K562 (cell line): ENCODE results near the gene OOSP1. TPM values are rescaled to one million over a fixed set of nuclear protein-coding genes. Genes with fewer than 3 reads are reported as not detected.

Source experiments
- HDAC2 ChIP-seq: fragments of 450-650 bp; IDR thresholded peaks from 2 replicates; pipeline ENCODE4 v1.6.1; 2016; ENCODE audit warnings: mild to moderate bottlenecking
- KDM2B ChIP-seq: fragments of 250-450 bp; sonication (Bioruptor Pico); IDR thresholded peaks from 2 replicates; pipeline ENCODE4 v1.8.0; 2021; ENCODE audit warnings: mild to moderate bottlenecking, moderate library complexity
- ZNF282 ChIP-seq: sonication (generic); formaldehyde crosslinking; IDR thresholded peaks from 2 replicates; pipeline ENCODE4 v1.8.1; 2023; ENCODE audit warnings: missing genetic modification reagents
- ZNF3 ChIP-seq: fragments of 250-450 bp; sonication (Bioruptor Pico); IDR thresholded peaks from 2 replicates; pipeline ENCODE4 v1.5.0; 2021; ENCODE audit warnings: mild to moderate bottlenecking, moderate library complexity
- ZNF316 ChIP-seq: fragments of 450-650 bp; IDR thresholded peaks from 2 replicates; pipeline ENCODE4 v1.6.1; 2016
- polyA plus RNA-seq, 8 experiments: library from polyadenylated mRNA; depleted of rRNA in 4 of 8; stranded (reverse) in 5 of 8; unstranded in 3 of 8; fragments of >200 nt; fragmentation: Nextera tagmentation in 2 of 8; fragmentation: Illumina TruSeq in 1 of 8; extraction: Ambion mirVana in 2 of 8; extraction: Trizol in 1 of 8; gene quantifications; 2 replicates each; pipeline versions ENCODE4 v1.2.1 to v1.2.3, GENCODE V29; 2011 to 2014; ENCODE audit warnings: inconsistent platforms in 1 of 8, missing spikeins in 1 of 8
- total RNA-seq, 7 experiments: library from RNA; depleted of rRNA in 6 of 7; stranded (reverse); fragments of >200 nt in 6 of 7; fragmentation: Illumina TruSeq in 2 of 7; extraction: Trizol in 2 of 7; gene quantifications; 2 replicates each; pipeline versions ENCODE4 v1.2.1 to v1.2.3, GENCODE V29; 2011 to 2021; ENCODE audit warnings: low replicate concordance in 1 of 7
- TF ChIP-seq, protein P1 (sequence below): fragments of 450-650 bp; IDR thresholded peaks from 2 replicates; pipeline ENCODE4 v1.6.1; 2016
- TF ChIP-seq, protein P2 (sequence below): sonication (generic); formaldehyde crosslinking; IDR thresholded peaks from 2 replicates; pipeline ENCODE4 v1.8.0; 2022; ENCODE audit warnings: mild to moderate bottlenecking, missing genetic modification reagents
- TF ChIP-seq, protein P3 (sequence below): fragments of 200-800 bp; sonication (Bioruptor generic); IDR thresholded peaks from 2 replicates; pipeline ENCODE4 v1.6.1; 2017; ENCODE audit warnings: missing genetic modification characterization, missing compliant biosample characterization
- TF ChIP-seq, protein P4 (sequence below): IDR thresholded peaks from 2 replicates; pipeline ENCODE4 v1.6.1; 2011; ENCODE audit warnings: borderline replicate concordance, low read depth, mild to moderate bottlenecking, moderate library complexity, low read length; ENCODE audit not compliant: insufficient read depth, poor library complexity, severe bottlenecking
- TF ChIP-seq, protein P5 (sequence below): fragments of 450-650 bp; formaldehyde crosslinking; IDR thresholded peaks from 2 replicates; pipeline ENCODE4 v1.4.0; 2022; ENCODE audit warnings: missing genetic modification characterization
- TF ChIP-seq, protein P6 (sequence below): fragments of 250-450 bp; sonication (Bioruptor Pico); IDR thresholded peaks from 2 replicates; pipeline ENCODE4 v1.4.0; 2020

OOSP1 gene
- total and polyA plus RNA-seq, 9 of the 15 experiments (the other 6 are each of a cell fraction or from before 2014, with no cell fraction given): 0.14 to 3.0 (median 0.61) TPM

DNA sequence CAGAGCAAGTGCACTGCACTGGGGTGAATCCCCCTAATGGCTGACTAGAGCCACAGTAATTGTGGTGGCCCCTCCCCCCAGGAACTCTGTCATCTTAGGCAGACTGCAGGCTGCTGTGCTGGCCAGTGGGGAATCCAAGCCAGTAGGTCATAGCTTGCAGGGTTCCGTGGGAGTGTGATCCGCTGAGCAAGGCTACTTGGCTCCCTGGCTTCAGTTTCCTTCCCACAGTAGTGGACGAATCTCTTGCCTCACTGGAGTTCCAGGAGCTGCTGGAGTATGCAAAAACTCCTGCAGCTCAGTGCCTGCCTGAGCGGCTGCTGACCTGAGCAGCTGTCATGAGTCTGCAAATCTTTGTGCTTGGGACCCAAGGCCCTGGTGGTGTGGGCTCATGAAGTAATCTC, 46.5 kb upstream of the OOSP1 start (continued):
- TF ChIP-seq, protein P1, sequence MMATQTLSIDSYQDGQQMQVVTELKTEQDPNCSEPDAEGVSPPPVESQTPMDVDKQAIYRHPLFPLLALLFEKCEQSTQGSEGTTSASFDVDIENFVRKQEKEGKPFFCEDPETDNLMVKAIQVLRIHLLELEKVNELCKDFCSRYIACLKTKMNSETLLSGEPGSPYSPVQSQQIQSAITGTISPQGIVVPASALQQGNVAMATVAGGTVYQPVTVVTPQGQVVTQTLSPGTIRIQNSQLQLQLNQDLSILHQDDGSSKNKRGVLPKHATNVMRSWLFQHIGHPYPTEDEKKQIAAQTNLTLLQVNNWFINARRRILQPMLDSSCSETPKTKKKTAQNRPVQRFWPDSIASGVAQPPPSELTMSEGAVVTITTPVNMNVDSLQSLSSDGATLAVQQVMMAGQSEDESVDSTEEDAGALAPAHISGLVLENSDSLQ: peak; percentile 59; the same call in 1 of the 2 replicates
- no peak for TF ChIP-seq ZNF282
- TF ChIP-seq, protein P2, sequence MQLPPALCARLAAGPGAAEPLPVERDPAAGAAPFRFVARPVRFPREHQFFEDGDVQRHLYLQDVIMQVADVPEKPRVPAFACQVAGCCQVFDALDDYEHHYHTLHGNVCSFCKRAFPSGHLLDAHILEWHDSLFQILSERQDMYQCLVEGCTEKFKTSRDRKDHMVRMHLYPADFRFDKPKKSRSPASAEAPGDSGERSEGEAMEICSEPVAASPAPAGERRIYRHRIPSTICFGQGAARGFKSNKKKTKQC (CRISPR knock-in tag): no peak
- TF ChIP-seq HDAC2: peak; percentile 61; the same call in 1 of the 2 replicates
- TF ChIP-seq, protein P3, sequence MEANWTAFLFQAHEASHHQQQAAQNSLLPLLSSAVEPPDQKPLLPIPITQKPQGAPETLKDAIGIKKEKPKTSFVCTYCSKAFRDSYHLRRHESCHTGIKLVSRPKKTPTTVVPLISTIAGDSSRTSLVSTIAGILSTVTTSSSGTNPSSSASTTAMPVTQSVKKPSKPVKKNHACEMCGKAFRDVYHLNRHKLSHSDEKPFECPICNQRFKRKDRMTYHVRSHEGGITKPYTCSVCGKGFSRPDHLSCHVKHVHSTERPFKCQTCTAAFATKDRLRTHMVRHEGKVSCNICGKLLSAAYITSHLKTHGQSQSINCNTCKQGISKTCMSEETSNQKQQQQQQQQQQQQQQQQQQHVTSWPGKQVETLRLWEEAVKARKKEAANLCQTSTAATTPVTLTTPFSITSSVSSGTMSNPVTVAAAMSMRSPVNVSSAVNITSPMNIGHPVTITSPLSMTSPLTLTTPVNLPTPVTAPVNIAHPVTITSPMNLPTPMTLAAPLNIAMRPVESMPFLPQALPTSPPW (CRISPR knock-in tag): peak; percentile 9; the same call in 1 of the 2 replicates
- no peak for TF ChIP-seq ZNF3 (CRISPR knock-in tag)
- TF ChIP-seq, protein P4, sequence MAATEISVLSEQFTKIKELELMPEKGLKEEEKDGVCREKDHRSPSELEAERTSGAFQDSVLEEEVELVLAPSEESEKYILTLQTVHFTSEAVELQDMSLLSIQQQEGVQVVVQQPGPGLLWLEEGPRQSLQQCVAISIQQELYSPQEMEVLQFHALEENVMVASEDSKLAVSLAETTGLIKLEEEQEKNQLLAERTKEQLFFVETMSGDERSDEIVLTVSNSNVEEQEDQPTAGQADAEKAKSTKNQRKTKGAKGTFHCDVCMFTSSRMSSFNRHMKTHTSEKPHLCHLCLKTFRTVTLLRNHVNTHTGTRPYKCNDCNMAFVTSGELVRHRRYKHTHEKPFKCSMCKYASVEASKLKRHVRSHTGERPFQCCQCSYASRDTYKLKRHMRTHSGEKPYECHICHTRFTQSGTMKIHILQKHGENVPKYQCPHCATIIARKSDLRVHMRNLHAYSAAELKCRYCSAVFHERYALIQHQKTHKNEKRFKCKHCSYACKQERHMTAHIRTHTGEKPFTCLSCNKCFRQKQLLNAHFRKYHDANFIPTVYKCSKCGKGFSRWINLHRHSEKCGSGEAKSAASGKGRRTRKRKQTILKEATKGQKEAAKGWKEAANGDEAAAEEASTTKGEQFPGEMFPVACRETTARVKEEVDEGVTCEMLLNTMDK: no peak
- TF ChIP-seq, protein P5, sequence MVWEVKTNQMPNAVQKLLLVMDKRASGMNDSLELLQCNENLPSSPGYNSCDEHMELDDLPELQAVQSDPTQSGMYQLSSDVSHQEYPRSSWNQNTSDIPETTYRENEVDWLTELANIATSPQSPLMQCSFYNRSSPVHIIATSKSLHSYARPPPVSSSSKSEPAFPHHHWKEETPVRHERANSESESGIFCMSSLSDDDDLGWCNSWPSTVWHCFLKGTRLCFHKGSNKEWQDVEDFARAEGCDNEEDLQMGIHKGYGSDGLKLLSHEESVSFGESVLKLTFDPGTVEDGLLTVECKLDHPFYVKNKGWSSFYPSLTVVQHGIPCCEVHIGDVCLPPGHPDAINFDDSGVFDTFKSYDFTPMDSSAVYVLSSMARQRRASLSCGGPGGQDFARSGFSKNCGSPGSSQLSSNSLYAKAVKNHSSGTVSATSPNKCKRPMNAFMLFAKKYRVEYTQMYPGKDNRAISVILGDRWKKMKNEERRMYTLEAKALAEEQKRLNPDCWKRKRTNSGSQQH (CRISPR knock-in tag): no peak
- TF ChIP-seq, protein P6, sequence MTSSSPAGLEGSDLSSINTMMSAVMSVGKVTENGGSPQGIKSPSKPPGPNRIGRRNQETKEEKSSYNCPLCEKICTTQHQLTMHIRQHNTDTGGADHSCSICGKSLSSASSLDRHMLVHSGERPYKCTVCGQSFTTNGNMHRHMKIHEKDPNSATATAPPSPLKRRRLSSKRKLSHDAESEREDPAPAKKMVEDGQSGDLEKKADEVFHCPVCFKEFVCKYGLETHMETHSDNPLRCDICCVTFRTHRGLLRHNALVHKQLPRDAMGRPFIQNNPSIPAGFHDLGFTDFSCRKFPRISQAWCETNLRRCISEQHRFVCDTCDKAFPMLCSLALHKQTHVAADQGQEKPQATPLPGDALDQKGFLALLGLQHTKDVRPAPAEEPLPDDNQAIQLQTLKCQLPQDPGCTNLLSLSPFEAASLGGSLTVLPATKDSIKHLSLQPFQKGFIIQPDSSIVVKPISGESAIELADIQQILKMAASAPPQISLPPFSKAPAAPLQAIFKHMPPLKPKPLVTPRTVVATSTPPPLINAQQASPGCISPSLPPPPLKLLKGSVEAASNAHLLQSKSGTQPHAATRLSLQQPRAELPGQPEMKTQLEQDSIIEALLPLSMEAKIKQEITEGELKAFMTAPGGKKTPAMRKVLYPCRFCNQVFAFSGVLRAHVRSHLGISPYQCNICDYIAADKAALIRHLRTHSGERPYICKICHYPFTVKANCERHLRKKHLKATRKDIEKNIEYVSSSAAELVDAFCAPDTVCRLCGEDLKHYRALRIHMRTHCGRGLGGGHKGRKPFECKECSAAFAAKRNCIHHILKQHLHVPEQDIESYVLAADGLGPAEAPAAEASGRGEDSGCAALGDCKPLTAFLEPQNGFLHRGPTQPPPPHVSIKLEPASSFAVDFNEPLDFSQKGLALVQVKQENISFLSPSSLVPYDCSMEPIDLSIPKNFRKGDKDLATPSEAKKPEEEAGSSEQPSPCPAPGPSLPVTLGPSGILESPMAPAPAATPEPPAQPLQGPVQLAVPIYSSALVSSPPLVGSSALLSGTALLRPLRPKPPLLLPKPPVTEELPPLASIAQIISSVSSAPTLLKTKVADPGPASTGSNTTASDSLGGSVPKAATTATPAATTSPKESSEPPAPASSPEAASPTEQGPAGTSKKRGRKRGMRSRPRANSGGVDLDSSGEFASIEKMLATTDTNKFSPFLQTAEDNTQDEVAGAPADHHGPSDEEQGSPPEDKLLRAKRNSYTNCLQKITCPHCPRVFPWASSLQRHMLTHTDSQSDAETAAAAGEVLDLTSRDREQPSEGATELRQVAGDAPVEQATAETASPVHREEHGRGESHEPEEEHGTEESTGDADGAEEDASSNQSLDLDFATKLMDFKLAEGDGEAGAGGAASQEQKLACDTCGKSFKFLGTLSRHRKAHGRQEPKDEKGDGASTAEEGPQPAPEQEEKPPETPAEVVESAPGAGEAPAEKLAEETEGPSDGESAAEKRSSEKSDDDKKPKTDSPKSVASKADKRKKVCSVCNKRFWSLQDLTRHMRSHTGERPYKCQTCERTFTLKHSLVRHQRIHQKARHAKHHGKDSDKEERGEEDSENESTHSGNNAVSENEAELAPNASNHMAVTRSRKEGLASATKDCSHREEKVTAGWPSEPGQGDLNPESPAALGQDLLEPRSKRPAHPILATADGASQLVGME: no peak
- TF ChIP-seq KDM2B (CRISPR knock-in tag): no peak
- peak; percentile 69 for TF ChIP-seq ZNF316
